GM18520 (cell line): Measurements from ENCODE around the gene PTTG1IP2.

Source experiments
- ATAC-seq: cut with Tn5 transposase; IDR thresholded peaks from one replicate; pipeline ENCODE4 v1.9.1; 2021; ENCODE audit not compliant: unreplicated experiment

Gene PTTG1IP2

GRCh38 chr7:90552521-90552920 is 83.1 kb downstream of the PTTG1IP2 start:
- ATAC-seq: no peak

GRCh38 chr7:90560730-90561129 is 91.3 kb downstream of the PTTG1IP2 start:
- ATAC-seq: no peak
